Retinal pigment epithelial cell (primary cell): Measurements from ENCODE around the gene TTBK2.

Experiments
- DNase-seq: peaks from one replicate; pipeline ENCODE4 v3.0.0-alpha.2; 2010; ENCODE audit warnings: low read depth
- H3K4me3 ChIP-seq: 2 replicates; pipeline ENCODE4 v1.5.1; 2011; ENCODE audit warnings: mild to moderate bottlenecking, low read length, control low read depth, moderate library complexity
- TF ChIP-seq, protein P1 (sequence below): conservative IDR thresholded peaks from 2 replicates; pipeline ENCODE4 v1.5.1; 2011; ENCODE audit warnings: low read depth, low read length, control low read depth, inconsistent platforms

Gene TTBK2

GRCh38 chr15:42820811-42821210 lies 99.8 kb downstream of the TTBK2 start:
- no peak overlapping the region for H3K4me3 ChIP-seq
- DNase-seq, result no peak
- TF ChIP-seq, protein P1, sequence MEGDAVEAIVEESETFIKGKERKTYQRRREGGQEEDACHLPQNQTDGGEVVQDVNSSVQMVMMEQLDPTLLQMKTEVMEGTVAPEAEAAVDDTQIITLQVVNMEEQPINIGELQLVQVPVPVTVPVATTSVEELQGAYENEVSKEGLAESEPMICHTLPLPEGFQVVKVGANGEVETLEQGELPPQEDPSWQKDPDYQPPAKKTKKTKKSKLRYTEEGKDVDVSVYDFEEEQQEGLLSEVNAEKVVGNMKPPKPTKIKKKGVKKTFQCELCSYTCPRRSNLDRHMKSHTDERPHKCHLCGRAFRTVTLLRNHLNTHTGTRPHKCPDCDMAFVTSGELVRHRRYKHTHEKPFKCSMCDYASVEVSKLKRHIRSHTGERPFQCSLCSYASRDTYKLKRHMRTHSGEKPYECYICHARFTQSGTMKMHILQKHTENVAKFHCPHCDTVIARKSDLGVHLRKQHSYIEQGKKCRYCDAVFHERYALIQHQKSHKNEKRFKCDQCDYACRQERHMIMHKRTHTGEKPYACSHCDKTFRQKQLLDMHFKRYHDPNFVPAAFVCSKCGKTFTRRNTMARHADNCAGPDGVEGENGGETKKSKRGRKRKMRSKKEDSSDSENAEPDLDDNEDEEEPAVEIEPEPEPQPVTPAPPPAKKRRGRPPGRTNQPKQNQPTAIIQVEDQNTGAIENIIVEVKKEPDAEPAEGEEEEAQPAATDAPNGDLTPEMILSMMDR, result no peak

DNA sequence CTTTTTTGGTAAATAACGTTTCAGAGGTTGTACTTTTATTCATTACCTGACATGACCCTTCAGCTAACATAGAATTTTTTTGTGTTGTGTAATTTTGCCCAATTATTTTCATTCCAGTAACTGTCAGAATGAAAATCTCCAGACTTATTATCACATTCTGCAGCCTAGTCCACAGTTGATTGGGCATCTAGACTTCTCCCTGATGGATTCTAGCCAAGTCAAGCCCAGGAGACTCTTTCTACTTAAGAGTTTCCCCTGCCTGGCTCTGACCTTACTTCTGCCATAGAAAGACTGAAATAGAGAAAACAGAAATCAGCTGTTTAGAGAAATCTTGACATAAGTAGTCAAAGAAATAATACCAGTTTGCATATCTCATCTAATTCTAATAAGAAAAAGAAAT lies 100.8 kb downstream of the TTBK2 start:
- no peak overlapping the region for H3K4me3 ChIP-seq
- TF ChIP-seq, protein P1, result no peak
- DNase-seq, result peak; percentile 65

- TF ChIP-seq, protein P1, result no peak
- no peak for DNase-seq
- H3K4me3 ChIP-seq, result no peak overlapping the region
Observed at GRCh38 chr15:42811433-42811832, 109.1 kb downstream of the TTBK2 start.

DNA sequence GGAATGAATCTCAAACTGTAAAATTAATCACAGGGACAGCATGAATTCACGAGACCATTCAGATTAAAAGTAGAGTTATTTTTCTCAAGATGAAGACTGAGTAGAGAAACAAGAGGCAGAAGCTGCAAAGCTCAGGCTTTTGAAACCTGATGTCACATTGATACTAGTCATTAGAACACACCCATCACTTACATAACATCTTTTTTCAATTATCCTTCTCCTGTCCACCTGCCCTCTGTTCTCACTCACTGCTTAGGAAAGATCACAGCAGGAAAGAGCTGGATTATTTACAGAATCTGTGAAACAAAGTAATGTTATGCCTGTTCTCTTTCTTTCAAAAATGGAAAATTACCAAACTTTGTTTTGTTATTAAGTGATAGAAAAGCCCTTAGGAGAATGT lies 111.7 kb downstream of the TTBK2 start:
- TF ChIP-seq, protein P1, result no peak
- no peak for DNase-seq
- no peak overlapping the region for H3K4me3 ChIP-seq

GRCh38 chr15:42805266-42805665 lies 115.3 kb downstream of the TTBK2 start:
- DNase-seq, result no peak
- no peak overlapping the region for H3K4me3 ChIP-seq
- TF ChIP-seq, protein P1, result no peak

- TF ChIP-seq, protein P1, result no peak
- no peak overlapping the region for H3K4me3 ChIP-seq
- DNase-seq, result no peak
Observed at GRCh38 chr15:42804739-42805138, 115.8 kb downstream of the TTBK2 start.

DNA sequence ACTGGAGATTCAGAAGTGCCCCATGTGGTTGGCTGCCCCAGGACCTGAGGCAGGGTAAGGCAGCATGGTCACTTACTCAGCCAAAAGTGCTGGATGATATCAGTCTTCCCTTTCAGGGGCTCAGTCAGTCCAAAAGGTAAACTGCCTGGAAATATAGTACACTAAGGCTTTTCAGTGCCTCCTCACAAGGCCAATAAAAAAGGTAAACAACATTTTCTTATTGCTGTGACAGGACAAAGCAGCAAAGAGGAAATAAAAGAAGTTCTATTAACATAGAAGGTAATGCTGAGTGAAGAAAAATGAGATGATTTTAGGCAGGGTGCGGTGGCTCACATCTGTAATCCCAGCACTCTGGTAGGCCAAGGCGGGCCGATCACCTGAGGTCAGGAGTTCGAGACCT lies 117.1 kb downstream of the TTBK2 start:
- H3K4me3 ChIP-seq, result no peak overlapping the region
- no peak for DNase-seq
- TF ChIP-seq, protein P1, result no peak
